K562 (cell line): Measurements from ENCODE around the gene CIB2. TPM values are rescaled to one million over a fixed set of nuclear protein-coding genes. Genes with fewer than 3 reads are reported as not detected.
A peak's percentile ranks its signal among the peaks of the same experiment; 100 is the strongest.

Experiments
- ARID2 ChIP-seq: fragments of 450-650 bp; IDR thresholded peaks from 2 replicates; pipeline ENCODE4 v1.6.1; 2017; ENCODE audit warnings: antibody characterized with exemption, mild to moderate bottlenecking
- CBX5 ChIP-seq: IDR thresholded peaks from 2 replicates; pipeline ENCODE4 v1.6.1; 2014; ENCODE audit warnings: low read depth, borderline replicate concordance
- DMBX1 ChIP-seq: fragments of 250-450 bp; sonication (Bioruptor Pico); IDR thresholded peaks from 2 replicates; pipeline ENCODE4 v1.8.0; 2022; ENCODE audit warnings: inconsistent platforms, mild to moderate bottlenecking, moderate library complexity, borderline replicate concordance
- DPF2 ChIP-seq: fragments of 450-650 bp; IDR thresholded peaks from 2 replicates; pipeline ENCODE4 v1.6.1; 2016
- E2F3 ChIP-seq: fragments of 250-450 bp; sonication (Bioruptor Pico); IDR thresholded peaks from 2 replicates; pipeline ENCODE4 v1.4.0; 2020; ENCODE audit warnings: mild to moderate bottlenecking
- ELF2 ChIP-seq: fragments of 250-450 bp; sonication (Bioruptor Pico); IDR thresholded peaks from 2 replicates; pipeline ENCODE4 v1.5.0; 2021; ENCODE audit warnings: mild to moderate bottlenecking
- ETV1 ChIP-seq: fragments of 450-650 bp; conservative IDR thresholded peaks from 2 replicates; pipeline ENCODE4 v1.6.1; 2016; ENCODE audit warnings: missing genetic modification characterization, control low read depth, low read depth, missing compliant biosample characterization
- HDAC1 ChIP-seq, 2 experiments: fragments of 450-650 bp; IDR thresholded peaks; 2 replicates each; pipeline ENCODE4 v1.6.1; 2016 to 2017; ENCODE audit warnings: inconsistent platforms in 1 of 2, mild to moderate bottlenecking in 1 of 2, moderate library complexity in 1 of 2
- HDAC2 ChIP-seq: fragments of 450-650 bp; IDR thresholded peaks from 2 replicates; pipeline ENCODE4 v1.6.1; 2016; ENCODE audit warnings: mild to moderate bottlenecking
- HMGN3 ChIP-seq: IDR thresholded peaks from 2 replicates; pipeline ENCODE4 v1.6.1; 2011; ENCODE audit warnings: borderline replicate concordance, low read depth, mild to moderate bottlenecking, mixed read lengths, low read length; ENCODE audit not compliant: insufficient read length; ENCODE audit errors: extremely low read depth
- IRF2 ChIP-seq: sonication (generic); formaldehyde crosslinking; IDR thresholded peaks from 2 replicates; pipeline ENCODE4 v1.8.1; 2022; ENCODE audit warnings: mild to moderate bottlenecking, missing genetic modification reagents
- LEF1 ChIP-seq: fragments of 450-650 bp; IDR thresholded peaks from 2 replicates; pipeline ENCODE4 v1.6.1; 2016; ENCODE audit warnings: mild to moderate bottlenecking
- PHB ChIP-seq: fragments of 250-450 bp; sonication (Bioruptor Pico); IDR thresholded peaks from 2 replicates; pipeline ENCODE4 v1.5.0; 2021
- POLR2A ChIP-seq: fragments of 450-650 bp; conservative IDR thresholded peaks from 2 replicates; pipeline ENCODE4 v1.6.1; 2016
- PYGO2 ChIP-seq: fragments of 450-650 bp; IDR thresholded peaks from 2 replicates; pipeline ENCODE4 v1.6.1; 2016; ENCODE audit warnings: mild to moderate bottlenecking, missing genetic modification characterization, moderate library complexity, missing compliant biosample characterization
- RCOR1 ChIP-seq, 2 experiments: IDR thresholded peaks; 2 replicates each; pipeline ENCODE4 v1.6.1; 2012; ENCODE audit warnings: low read depth in 2 of 2, low read length in 2 of 2, borderline replicate concordance in 1 of 2, improper control_type of control experiment in 1 of 2
- SPI1 ChIP-seq: IDR thresholded peaks from 2 replicates; pipeline ENCODE4 v1.6.1; 2011; ENCODE audit warnings: low read depth, low read length, control low read depth, borderline replicate concordance
- ZNF217 ChIP-seq: sonication (generic); formaldehyde crosslinking; IDR thresholded peaks from 2 replicates; pipeline ENCODE4 v1.8.0; 2022; ENCODE audit warnings: mild to moderate bottlenecking, missing genetic modification reagents
- ZNF316 ChIP-seq: fragments of 450-650 bp; IDR thresholded peaks from 2 replicates; pipeline ENCODE4 v1.6.1; 2016
- ZNF384 ChIP-seq: IDR thresholded peaks from 2 replicates; pipeline ENCODE4 v1.6.1; 2012; ENCODE audit warnings: low read depth, low read length, improper control_type of control experiment
- polyA plus RNA-seq, 8 experiments: library from polyadenylated mRNA; depleted of rRNA in 4 of 8; stranded (reverse) in 5 of 8; unstranded in 3 of 8; fragments of >200 nt; fragmentation: Nextera tagmentation in 2 of 8; fragmentation: Illumina TruSeq in 1 of 8; extraction: Ambion mirVana in 2 of 8; extraction: Trizol in 1 of 8; gene quantifications; 2 replicates each; pipeline versions ENCODE4 v1.2.1 to v1.2.3, GENCODE V29; 2011 to 2014; ENCODE audit warnings: inconsistent platforms in 1 of 8, missing spikeins in 1 of 8
- total RNA-seq, 7 experiments: library from RNA; depleted of rRNA in 6 of 7; stranded (reverse); fragments of >200 nt in 6 of 7; fragmentation: Illumina TruSeq in 2 of 7; extraction: Trizol in 2 of 7; gene quantifications; 2 replicates each; pipeline versions ENCODE4 v1.2.1 to v1.2.3, GENCODE V29; 2011 to 2021; ENCODE audit warnings: low replicate concordance in 1 of 7
- TF ChIP-seq, protein P1 (sequence below): fragments of 200-800 bp; sonication (Bioruptor generic); IDR thresholded peaks from 2 replicates; pipeline ENCODE4 v1.6.1; 2017; ENCODE audit warnings: missing genetic modification characterization, missing compliant biosample characterization
- TF ChIP-seq, protein P2 (sequence below): sonication (generic); formaldehyde crosslinking; IDR thresholded peaks from 2 replicates; pipeline ENCODE4 v1.8.1; 2023; ENCODE audit warnings: mild to moderate bottlenecking, missing genetic modification reagents
- TF ChIP-seq, protein P3 (sequence below): sonication (generic); formaldehyde crosslinking; IDR thresholded peaks from 2 replicates; pipeline ENCODE4 v1.8.0; 2022; ENCODE audit warnings: mild to moderate bottlenecking, missing genetic modification reagents

Gene CIB2
- total and polyA plus RNA-seq, 9 of the 15 experiments (the other 6 are each of a cell fraction or from before 2014, with no cell fraction given): 1.5 to 37.4 (median 19.4) TPM

DNA sequence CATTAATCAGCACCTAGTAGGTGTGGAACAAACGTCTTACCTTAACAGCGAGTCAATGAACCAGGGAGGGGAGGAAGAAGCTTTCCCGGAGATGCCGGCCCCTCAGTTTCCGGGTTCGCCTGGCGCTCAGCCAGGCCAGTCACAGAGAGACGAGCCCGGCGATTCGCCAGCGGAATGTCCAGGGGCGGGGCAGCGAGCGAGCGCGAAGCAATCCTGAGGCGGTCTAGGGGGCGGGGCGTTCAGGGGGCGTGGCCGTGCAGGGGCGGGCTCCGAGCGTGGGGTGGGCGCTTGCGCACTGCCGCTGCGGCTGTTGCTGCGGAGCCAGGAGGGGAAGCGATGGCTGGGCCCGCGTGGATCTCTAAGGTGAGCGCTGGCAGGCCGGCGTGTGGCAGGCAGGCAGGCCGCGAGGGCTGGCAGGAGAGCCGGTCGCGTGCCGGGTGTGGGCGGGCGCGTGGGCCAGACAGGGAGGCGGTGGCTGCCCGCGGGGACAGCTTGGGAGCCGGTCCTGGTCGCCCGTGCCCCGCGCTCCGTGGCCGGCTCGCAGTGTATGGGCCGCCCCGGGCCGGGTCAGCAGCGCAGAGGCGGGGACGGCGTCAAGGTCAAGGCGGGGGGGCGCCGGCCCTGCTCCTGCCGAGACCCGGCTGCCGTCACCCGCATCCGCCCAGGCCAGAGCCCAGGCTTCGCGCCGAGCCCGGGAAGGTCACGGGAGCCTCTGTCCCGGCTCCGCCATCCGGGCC lies 18.0 kb upstream of the CIB2 start, which contains the start of gene IDH3A (continued):
- peak; percentile 87 for TF ChIP-seq POLR2A
- no peak for TF ChIP-seq CBX5
- TF ChIP-seq, protein P1, sequence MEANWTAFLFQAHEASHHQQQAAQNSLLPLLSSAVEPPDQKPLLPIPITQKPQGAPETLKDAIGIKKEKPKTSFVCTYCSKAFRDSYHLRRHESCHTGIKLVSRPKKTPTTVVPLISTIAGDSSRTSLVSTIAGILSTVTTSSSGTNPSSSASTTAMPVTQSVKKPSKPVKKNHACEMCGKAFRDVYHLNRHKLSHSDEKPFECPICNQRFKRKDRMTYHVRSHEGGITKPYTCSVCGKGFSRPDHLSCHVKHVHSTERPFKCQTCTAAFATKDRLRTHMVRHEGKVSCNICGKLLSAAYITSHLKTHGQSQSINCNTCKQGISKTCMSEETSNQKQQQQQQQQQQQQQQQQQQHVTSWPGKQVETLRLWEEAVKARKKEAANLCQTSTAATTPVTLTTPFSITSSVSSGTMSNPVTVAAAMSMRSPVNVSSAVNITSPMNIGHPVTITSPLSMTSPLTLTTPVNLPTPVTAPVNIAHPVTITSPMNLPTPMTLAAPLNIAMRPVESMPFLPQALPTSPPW: peak; percentile 48
- peak; percentile 56; the same call in 1 of the 2 replicates for TF ChIP-seq ELF2 (CRISPR knock-in tag)
- TF ChIP-seq, protein P2, sequence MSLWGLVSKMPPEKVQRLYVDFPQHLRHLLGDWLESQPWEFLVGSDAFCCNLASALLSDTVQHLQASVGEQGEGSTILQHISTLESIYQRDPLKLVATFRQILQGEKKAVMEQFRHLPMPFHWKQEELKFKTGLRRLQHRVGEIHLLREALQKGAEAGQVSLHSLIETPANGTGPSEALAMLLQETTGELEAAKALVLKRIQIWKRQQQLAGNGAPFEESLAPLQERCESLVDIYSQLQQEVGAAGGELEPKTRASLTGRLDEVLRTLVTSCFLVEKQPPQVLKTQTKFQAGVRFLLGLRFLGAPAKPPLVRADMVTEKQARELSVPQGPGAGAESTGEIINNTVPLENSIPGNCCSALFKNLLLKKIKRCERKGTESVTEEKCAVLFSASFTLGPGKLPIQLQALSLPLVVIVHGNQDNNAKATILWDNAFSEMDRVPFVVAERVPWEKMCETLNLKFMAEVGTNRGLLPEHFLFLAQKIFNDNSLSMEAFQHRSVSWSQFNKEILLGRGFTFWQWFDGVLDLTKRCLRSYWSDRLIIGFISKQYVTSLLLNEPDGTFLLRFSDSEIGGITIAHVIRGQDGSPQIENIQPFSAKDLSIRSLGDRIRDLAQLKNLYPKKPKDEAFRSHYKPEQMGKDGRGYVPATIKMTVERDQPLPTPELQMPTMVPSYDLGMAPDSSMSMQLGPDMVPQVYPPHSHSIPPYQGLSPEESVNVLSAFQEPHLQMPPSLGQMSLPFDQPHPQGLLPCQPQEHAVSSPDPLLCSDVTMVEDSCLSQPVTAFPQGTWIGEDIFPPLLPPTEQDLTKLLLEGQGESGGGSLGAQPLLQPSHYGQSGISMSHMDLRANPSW: no peak
- TF ChIP-seq ARID2: no peak
- TF ChIP-seq HDAC1 (IDR thresholded peaks at IDR 0.05): peak in 1 of 2 experiments; percentile 57; a peak in 1 of 4 replicates
- peak; percentile 46; the same call in 1 of the 2 replicates for TF ChIP-seq ETV1 (tag)
- TF ChIP-seq, protein P3, sequence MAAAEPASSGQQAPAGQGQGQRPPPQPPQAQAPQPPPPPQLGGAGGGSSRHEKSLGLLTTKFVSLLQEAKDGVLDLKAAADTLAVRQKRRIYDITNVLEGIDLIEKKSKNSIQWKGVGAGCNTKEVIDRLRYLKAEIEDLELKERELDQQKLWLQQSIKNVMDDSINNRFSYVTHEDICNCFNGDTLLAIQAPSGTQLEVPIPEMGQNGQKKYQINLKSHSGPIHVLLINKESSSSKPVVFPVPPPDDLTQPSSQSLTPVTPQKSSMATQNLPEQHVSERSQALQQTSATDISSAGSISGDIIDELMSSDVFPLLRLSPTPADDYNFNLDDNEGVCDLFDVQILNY (CRISPR knock-in tag): no peak
- TF ChIP-seq SPI1: peak; percentile 34; the same call in 1 of the 2 replicates
- no peak for TF ChIP-seq DMBX1 (CRISPR knock-in tag)
- no peak for TF ChIP-seq E2F3
- TF ChIP-seq DPF2: no peak
- TF ChIP-seq HDAC2: 0 out of 2 replicates have a peak, but pooled peaks have one; percentile 40
- no peak for TF ChIP-seq PYGO2 (tag)
- no peak for TF ChIP-seq PHB
- TF ChIP-seq ZNF316: no peak
- TF ChIP-seq ZNF217: no peak
- TF ChIP-seq IRF2 (CRISPR knock-in tag): no peak
- TF ChIP-seq LEF1: peak; percentile 66; the same call in 1 of the 2 replicates
- no peak for TF ChIP-seq RCOR1 (IDR thresholded peaks at IDR 0.05; ENCODE audit: borderline replicate concordance in 1 of 2, low read depth in 2 of 2, low read length in 2 of 2)
- peak; percentile 70 for TF ChIP-seq HMGN3
- peak; percentile 58; the same call in 1 of the 2 replicates for TF ChIP-seq ZNF384
